H9 (cell line): ENCODE measurements around the gene TRIP11. TPM values are rescaled to one million over a fixed set of nuclear protein-coding genes. Genes with fewer than 3 reads are reported as not detected.

Experiments
- DNase-seq: peaks from one replicate; pipeline ENCODE4 v3.0.0-alpha.2; 2017
- H2AFZ ChIP-seq: one replicate; pipeline ENCODE4 v1.6.1; 2013; ENCODE audit warnings: mild to moderate bottlenecking, low read length, control low read depth, moderate library complexity
- H2AK5ac ChIP-seq: 2 replicates; pipeline ENCODE4 v1.6.1; 2013; ENCODE audit warnings: low read length, control low read depth, mixed read lengths; ENCODE audit not compliant: insufficient read length
- H2BK120ac ChIP-seq: one replicate; pipeline ENCODE4 v1.6.1; 2013; ENCODE audit warnings: low read depth, mild to moderate bottlenecking, low read length, control low read depth, inconsistent platforms; ENCODE audit not compliant: poor library complexity, severe bottlenecking
- H2BK12ac ChIP-seq: 2 replicates; pipeline ENCODE4 v1.6.1; 2013; ENCODE audit warnings: low read length, control low read depth, mixed read lengths, low read depth; ENCODE audit not compliant: insufficient read length
- H2BK15ac ChIP-seq: 2 replicates; pipeline ENCODE4 v1.6.1; 2013; ENCODE audit warnings: low read depth, low read length, control low read depth
- H2BK20ac ChIP-seq: one replicate; pipeline ENCODE4 v1.6.1; 2013; ENCODE audit warnings: low read depth, mild to moderate bottlenecking, low read length, control low read depth, inconsistent platforms; ENCODE audit not compliant: poor library complexity, severe bottlenecking
- H2BK5ac ChIP-seq: 2 replicates; pipeline ENCODE4 v1.6.1; 2013; ENCODE audit warnings: low read length, control low read depth, mixed read lengths; ENCODE audit not compliant: insufficient read length
- H3K14ac ChIP-seq: 2 replicates; pipeline ENCODE4 v1.6.1; 2013; ENCODE audit warnings: low read length, control low read depth; ENCODE audit not compliant: insufficient read depth
- H3K18ac ChIP-seq: 2 replicates; pipeline ENCODE4 v1.6.1; 2013; ENCODE audit warnings: low read depth, mild to moderate bottlenecking, mixed read lengths, low read length, control low read depth; ENCODE audit not compliant: insufficient read length
- H3K23ac ChIP-seq: 2 replicates; pipeline ENCODE4 v1.6.1; 2013; ENCODE audit warnings: low read length, control low read depth, mixed read lengths, low read depth; ENCODE audit not compliant: insufficient read length
- H3K23me2 ChIP-seq: 2 replicates; pipeline ENCODE4 v1.6.1; 2013; ENCODE audit warnings: low read depth, mild to moderate bottlenecking, mixed read lengths, low read length, control low read depth; ENCODE audit not compliant: insufficient read length, poor library complexity, severe bottlenecking
- H3K27ac ChIP-seq: 2 replicates; pipeline ENCODE4 v1.5.1; 2013; ENCODE audit warnings: low read length, control low read depth, mixed read lengths, low read depth; ENCODE audit not compliant: insufficient read length
- H3K27me3 ChIP-seq: 2 replicates; pipeline ENCODE4 v1.6.1; 2013; ENCODE audit warnings: low read length, control low read depth, inconsistent platforms; ENCODE audit not compliant: insufficient read depth
- H3K4ac ChIP-seq: 2 replicates; pipeline ENCODE4 v1.6.1; 2013; ENCODE audit warnings: low read depth, mild to moderate bottlenecking, control low read depth, inconsistent platforms, low read length, moderate library complexity
- H3K4me1 ChIP-seq: 2 replicates; pipeline ENCODE4 v1.6.1; 2013; ENCODE audit warnings: low read length, control low read depth, inconsistent platforms; ENCODE audit not compliant: insufficient read depth
- H3K4me2 ChIP-seq: 2 replicates; pipeline ENCODE4 v1.6.1; 2013; ENCODE audit warnings: low read length, control low read depth, mixed read lengths; ENCODE audit not compliant: insufficient read length, insufficient read depth
- H3K56ac ChIP-seq: 2 replicates; pipeline ENCODE4 v1.6.1; 2013; ENCODE audit warnings: low read depth, mild to moderate bottlenecking, mixed read lengths, low read length, control low read depth; ENCODE audit not compliant: insufficient read length
- H3K79me1 ChIP-seq: 2 replicates; pipeline ENCODE4 v1.6.1; 2013; ENCODE audit warnings: low read depth, mild to moderate bottlenecking, moderate library complexity, low read length, control low read depth, inconsistent platforms; ENCODE audit not compliant: insufficient read depth, poor library complexity, severe bottlenecking
- H3K79me2 ChIP-seq: 2 replicates; pipeline ENCODE4 v1.6.1; 2013; ENCODE audit warnings: low read length, control low read depth, inconsistent platforms; ENCODE audit not compliant: insufficient read depth
- H3K9ac ChIP-seq: 2 replicates; pipeline ENCODE4 v1.6.1; 2013; ENCODE audit warnings: low read length, control low read depth, mixed read lengths; ENCODE audit not compliant: insufficient read length; ENCODE audit errors: extremely low read depth
- H3K9me3 ChIP-seq: one replicate; pipeline ENCODE4 v1.6.1; 2013; ENCODE audit warnings: low read depth, low read length, inconsistent platforms; ENCODE audit not compliant: control insufficient read depth
- H3T11ph ChIP-seq: one replicate; pipeline ENCODE4 v1.6.1; 2013; ENCODE audit warnings: mild to moderate bottlenecking, low read length, control low read depth, inconsistent platforms
- H4K20me1 ChIP-seq: one replicate; pipeline ENCODE4 v1.6.1; 2013; ENCODE audit not compliant: control insufficient read depth, insufficient read length, insufficient read depth
- H4K5ac ChIP-seq: 2 replicates; pipeline ENCODE4 v1.6.1; 2013; ENCODE audit warnings: low read depth, mild to moderate bottlenecking, mixed read lengths, low read length, control low read depth; ENCODE audit not compliant: insufficient read length
- H4K8ac ChIP-seq: replicated peaks from 2 replicates; pipeline ENCODE4 v1.6.1; 2013; ENCODE audit warnings: low read length, control low read depth, mixed read lengths, low read depth; ENCODE audit not compliant: insufficient read length
- H4K91ac ChIP-seq: 2 replicates; pipeline ENCODE4 v1.6.1; 2013; ENCODE audit warnings: low read depth, mild to moderate bottlenecking, moderate library complexity, mixed read lengths, low read length, control low read depth; ENCODE audit not compliant: insufficient read length
- H3K27ac Mint-ChIP-seq, 3 experiments: 2 replicates in 2 of 3; 3 replicates in 1 of 3; pipeline ENCODE4 v1.8.0; 2020 to 2021; ENCODE audit warnings: mixed read lengths in 3 of 3, mild to moderate bottlenecking in 1 of 3, moderate library complexity in 1 of 3
- H3K27me3 Mint-ChIP-seq: 2 replicates; pipeline ENCODE4 v1.8.0; 2021; ENCODE audit warnings: low read depth, mild to moderate bottlenecking, moderate library complexity, mixed read lengths
- H3K36me3 Mint-ChIP-seq, 3 experiments: 2 replicates in 2 of 3; 3 replicates in 1 of 3; pipeline ENCODE4 v1.8.0; 2020 to 2021; ENCODE audit warnings: low read depth in 3 of 3, mixed read lengths in 3 of 3; ENCODE audit not compliant: insufficient read depth in 1 of 3
- H3K4me1 Mint-ChIP-seq, 2 experiments: 2 replicates each; pipeline ENCODE4 v1.8.0; 2020; ENCODE audit warnings: mixed read lengths in 2 of 2
- H3K4me3 Mint-ChIP-seq, 2 experiments: 2 replicates in 1 of 2; 3 replicates in 1 of 2; pipeline ENCODE4 v1.8.0; 2020 to 2021; ENCODE audit warnings: mild to moderate bottlenecking in 2 of 2, mixed read lengths in 2 of 2, moderate library complexity in 1 of 2
- H3K9me3 Mint-ChIP-seq, 2 experiments: 2 replicates in 1 of 2; 3 replicates in 1 of 2; pipeline ENCODE4 v1.8.0; 2020; ENCODE audit warnings: mild to moderate bottlenecking in 2 of 2, mixed read lengths in 2 of 2, moderate library complexity in 1 of 2
- WGBS: extraction: QIAGEN DNeasy Blood & Tissue Kit; methylation state at CpG from one replicate; pipeline ENCODE4 v1.1.7; 2013; ENCODE audit warnings: missing lambda C conversion rate, low lambda C conversion rate, mixed read lengths; ENCODE audit not compliant: insufficient read length; ENCODE audit errors: extremely low coverage; 5-methylcytosine and 5-hydroxymethylcytosine counted together
- total RNA-seq: library from RNA; stranded (reverse); gene quantifications from 2 replicates; pipeline ENCODE4 v1.2.1, GENCODE V29; 2021
- TF ChIP-seq, protein P1 (sequence below): fragments of 200-600 bp; sonication (generic); conservative IDR thresholded peaks from 3 replicates; pipeline ENCODE4 v1.8.0; 2021; ENCODE audit warnings: antibody characterized with exemption, mild to moderate bottlenecking

TRIP11 gene
- total RNA-seq, 1 experiment from 2014 or later = 33.5 TPM

DNA sequence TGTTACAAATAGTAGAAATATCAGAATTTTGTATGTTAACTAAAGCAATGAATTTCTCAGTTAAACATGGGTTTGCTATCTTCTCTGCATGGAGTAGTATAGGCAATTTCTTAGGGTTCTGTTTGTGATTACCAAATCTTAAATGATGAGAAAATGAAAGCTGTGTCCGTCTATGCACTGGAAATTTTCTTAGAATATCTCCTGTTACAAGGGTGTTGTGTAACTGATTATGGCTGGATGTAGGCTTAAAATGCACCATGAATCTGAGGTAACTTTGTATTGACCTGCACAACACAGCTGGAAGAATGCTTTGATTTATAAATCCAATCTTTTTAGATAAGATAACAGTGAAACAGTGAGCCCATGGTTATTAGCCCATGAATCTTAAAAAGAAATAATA, 17.8 kb downstream of the TRIP11 start:
- H3K56ac ChIP-seq = no peak overlapping the region
- H3K9ac ChIP-seq = no peak overlapping the region
- H3K4me2 ChIP-seq = no peak overlapping the region
- no peaks in the 10 kb centered on the region for H3K4me1 ChIP-seq
- H4K20me1 ChIP-seq = no peaks in the 10 kb centered on the region
- H4K91ac ChIP-seq = no peak overlapping the region
- H3T11ph ChIP-seq = no peak overlapping the region
- H3K4ac ChIP-seq = no peak overlapping the region
- H3K27me3 ChIP-seq = no peaks in the 10 kb centered on the region
- H3K79me2 ChIP-seq = no peaks in the 10 kb centered on the region
- H4K8ac ChIP-seq = no peak overlapping the region
- H2BK5ac ChIP-seq = no peak overlapping the region
- no peak overlapping the region for H3K18ac ChIP-seq
- H2BK15ac ChIP-seq = no peak overlapping the region
- TF ChIP-seq, protein P1, sequence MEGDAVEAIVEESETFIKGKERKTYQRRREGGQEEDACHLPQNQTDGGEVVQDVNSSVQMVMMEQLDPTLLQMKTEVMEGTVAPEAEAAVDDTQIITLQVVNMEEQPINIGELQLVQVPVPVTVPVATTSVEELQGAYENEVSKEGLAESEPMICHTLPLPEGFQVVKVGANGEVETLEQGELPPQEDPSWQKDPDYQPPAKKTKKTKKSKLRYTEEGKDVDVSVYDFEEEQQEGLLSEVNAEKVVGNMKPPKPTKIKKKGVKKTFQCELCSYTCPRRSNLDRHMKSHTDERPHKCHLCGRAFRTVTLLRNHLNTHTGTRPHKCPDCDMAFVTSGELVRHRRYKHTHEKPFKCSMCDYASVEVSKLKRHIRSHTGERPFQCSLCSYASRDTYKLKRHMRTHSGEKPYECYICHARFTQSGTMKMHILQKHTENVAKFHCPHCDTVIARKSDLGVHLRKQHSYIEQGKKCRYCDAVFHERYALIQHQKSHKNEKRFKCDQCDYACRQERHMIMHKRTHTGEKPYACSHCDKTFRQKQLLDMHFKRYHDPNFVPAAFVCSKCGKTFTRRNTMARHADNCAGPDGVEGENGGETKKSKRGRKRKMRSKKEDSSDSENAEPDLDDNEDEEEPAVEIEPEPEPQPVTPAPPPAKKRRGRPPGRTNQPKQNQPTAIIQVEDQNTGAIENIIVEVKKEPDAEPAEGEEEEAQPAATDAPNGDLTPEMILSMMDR = no peak
- WGBS = no CpG with 5 or more reads among the region's 1 CpG
- H2BK12ac ChIP-seq = no peak overlapping the region
- no peak overlapping the region for H3K4me3 Mint-ChIP-seq
- H4K5ac ChIP-seq = no peak overlapping the region
- H3K14ac ChIP-seq = no peak overlapping the region
- no peak overlapping the region for H3K27ac Mint-ChIP-seq
- peaks cover 0 to 23% (median 0%) of the 10 kb centered on the region in 3 experiments; a peak in 6 of 7 replicates for H3K36me3 Mint-ChIP-seq
- no peak overlapping the region for H2BK120ac ChIP-seq
- no peak overlapping the region for H2AK5ac ChIP-seq
- H3K23me2 ChIP-seq = no peaks in the 10 kb centered on the region
- H3K27ac ChIP-seq = no peak overlapping the region
- H2BK20ac ChIP-seq = no peak overlapping the region
- no peak overlapping the region for H2AFZ ChIP-seq
- H3K4me1 Mint-ChIP-seq = no peaks in the 10 kb centered on the region; a peak in 1 of 4 replicates
- H3K27me3 Mint-ChIP-seq = no peaks in the 10 kb centered on the region
- H3K79me1 ChIP-seq = no peaks in the 10 kb centered on the region
- no peaks in the 10 kb centered on the region for H3K9me3 ChIP-seq
- no peaks in the 10 kb centered on the region for H3K9me3 Mint-ChIP-seq
- no peak overlapping the region for H3K23ac ChIP-seq
- no peak for DNase-seq
